Measurements from ENCODE around the gene CLSTN3.

DNA sequence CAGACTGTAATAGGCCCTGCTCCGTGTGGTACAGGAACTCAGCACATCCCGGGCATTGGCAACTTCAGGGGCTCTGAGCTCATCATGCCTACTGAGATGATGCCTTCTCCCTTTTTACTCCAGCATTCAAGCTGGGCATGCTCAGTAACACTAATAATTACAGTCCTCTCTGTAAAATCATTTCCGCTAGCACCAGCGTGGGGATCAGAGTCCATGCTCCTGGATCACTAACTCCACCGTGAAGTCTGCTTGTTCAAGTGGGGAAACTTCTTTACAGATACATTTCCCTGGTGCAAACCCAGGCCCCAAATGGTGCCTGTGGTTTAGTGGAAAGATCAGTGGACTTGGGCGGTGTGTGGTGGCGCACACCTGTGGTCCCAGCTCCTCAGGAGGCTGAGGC is 16.7 kb downstream of the CLSTN3 start:
- TF ChIP-seq, protein P1, sequence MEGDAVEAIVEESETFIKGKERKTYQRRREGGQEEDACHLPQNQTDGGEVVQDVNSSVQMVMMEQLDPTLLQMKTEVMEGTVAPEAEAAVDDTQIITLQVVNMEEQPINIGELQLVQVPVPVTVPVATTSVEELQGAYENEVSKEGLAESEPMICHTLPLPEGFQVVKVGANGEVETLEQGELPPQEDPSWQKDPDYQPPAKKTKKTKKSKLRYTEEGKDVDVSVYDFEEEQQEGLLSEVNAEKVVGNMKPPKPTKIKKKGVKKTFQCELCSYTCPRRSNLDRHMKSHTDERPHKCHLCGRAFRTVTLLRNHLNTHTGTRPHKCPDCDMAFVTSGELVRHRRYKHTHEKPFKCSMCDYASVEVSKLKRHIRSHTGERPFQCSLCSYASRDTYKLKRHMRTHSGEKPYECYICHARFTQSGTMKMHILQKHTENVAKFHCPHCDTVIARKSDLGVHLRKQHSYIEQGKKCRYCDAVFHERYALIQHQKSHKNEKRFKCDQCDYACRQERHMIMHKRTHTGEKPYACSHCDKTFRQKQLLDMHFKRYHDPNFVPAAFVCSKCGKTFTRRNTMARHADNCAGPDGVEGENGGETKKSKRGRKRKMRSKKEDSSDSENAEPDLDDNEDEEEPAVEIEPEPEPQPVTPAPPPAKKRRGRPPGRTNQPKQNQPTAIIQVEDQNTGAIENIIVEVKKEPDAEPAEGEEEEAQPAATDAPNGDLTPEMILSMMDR (IDR thresholded peaks at IDR 0.05): no peak
- no peak for TF ChIP-seq POLR2A (IDR thresholded peaks at IDR 0.05)
- no peak for TF ChIP-seq POLR2AphosphoS5 (IDR thresholded peaks at IDR 0.05)
